Left kidney (tissue), 2 donors: ENCODE measurements around the gene HTR4. TPM values are rescaled to one million over a fixed set of nuclear protein-coding genes. Genes with fewer than 3 reads are reported as not detected.
A peak's percentile ranks its signal among the peaks of the same experiment; 100 is the strongest.
"Not testable (repeated sequence)": the region's sequence is repeated elsewhere in the genome, so short reads cannot be mapped to it uniquely, and the experiment has no call there.

Experiments used
- DNase-seq: peaks from one replicate; pipeline ENCODE4 v3.0.0-alpha.2; 2013
- polyA plus RNA-seq: library from polyadenylated mRNA; unstranded; fragments of 120-200 nt; gene quantifications from one replicate; pipeline ENCODE4 v1.2.1, GENCODE V29; 2013; ENCODE audit not compliant: insufficient read length

HTR4 gene
- polyA plus RNA-seq, 1 donor: not detected

GRCh38 chr5:148477429-148477828 is 176.9 kb downstream of the HTR4 start:
- DNase-seq: no peak

DNA sequence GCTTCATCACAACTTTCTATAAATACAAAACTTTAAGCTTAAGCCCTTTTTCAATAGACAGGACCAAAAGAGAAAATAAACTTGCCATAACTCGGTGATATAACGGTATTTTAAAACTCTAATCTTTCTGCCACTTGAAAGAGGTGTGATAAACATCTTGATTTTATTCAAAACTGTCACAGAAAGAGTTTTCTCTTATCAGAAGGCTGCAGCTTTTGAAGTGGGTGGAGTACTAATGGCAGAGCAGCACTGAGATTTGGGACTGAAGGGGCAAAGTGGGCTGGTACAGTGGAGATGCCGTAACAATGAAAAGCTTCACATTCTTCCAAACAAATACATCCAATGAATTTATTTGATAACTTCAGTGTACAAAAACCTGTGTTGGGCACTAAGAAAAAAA is 178.0 kb downstream of the HTR4 start:
- DNase-seq: no peak

- no peak for DNase-seq
Measured at GRCh38 chr5:148474025-148474511, 180.3 kb downstream of the HTR4 start.

GRCh38 chr5:148471379-148471778 is 182.9 kb downstream of the HTR4 start:
- DNase-seq: no peak

DNA sequence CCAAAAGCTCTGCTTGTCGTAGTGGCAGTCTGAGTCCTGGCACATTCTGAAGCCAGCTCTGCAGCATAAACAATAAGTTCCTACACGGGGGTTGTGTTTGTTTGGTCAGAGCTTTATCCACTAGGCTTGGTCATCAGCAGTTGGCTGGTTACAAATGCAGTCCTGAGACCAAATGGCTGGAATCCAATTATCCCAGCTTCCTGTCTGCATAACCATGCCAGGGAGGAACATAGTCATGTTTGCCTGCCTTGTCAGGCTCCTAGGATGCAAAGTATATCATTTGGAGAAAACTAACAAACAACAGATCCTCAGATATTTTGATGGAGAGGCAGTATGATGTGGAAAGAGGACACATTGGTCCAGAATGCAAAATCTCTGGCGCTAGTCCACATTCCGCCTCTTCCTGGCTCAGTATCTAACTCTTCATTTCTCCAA is 184.8 kb downstream of the HTR4 start:
- DNase-seq: no peak

DNA sequence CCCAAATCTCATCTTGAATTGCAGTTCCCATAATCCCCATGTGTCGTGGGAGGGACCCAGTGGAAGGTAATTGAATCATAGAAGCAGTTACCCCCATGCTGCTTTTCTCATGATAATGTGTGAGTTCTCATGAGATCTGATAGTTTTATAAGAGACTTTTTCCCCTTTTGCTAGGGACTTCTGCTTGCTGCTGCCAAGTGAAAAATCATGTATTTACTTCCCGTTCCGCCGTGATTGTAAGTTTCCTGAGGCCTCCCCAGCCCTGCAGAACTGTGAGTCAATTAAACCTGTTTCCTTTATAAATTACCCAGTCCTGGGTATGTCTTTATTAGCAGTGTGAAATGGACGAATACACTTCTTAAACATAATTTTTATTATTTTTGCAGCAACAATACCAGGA is 185.6 kb downstream of the HTR4 start:
- not testable (repeated sequence) for DNase-seq

- no peak for DNase-seq
Measured at GRCh38 chr5:148467958-148468357, 186.4 kb downstream of the HTR4 start.

GRCh38 chr5:148466236-148466580 is 188.1 kb downstream of the HTR4 start:
- no peak for DNase-seq

GRCh38 chr5:148465381-148466235 is 188.7 kb downstream of the HTR4 start:
- no peak for DNase-seq

GRCh38 chr5:148459669-148460068 is 194.7 kb downstream of the HTR4 start:
- DNase-seq: no peak

DNA sequence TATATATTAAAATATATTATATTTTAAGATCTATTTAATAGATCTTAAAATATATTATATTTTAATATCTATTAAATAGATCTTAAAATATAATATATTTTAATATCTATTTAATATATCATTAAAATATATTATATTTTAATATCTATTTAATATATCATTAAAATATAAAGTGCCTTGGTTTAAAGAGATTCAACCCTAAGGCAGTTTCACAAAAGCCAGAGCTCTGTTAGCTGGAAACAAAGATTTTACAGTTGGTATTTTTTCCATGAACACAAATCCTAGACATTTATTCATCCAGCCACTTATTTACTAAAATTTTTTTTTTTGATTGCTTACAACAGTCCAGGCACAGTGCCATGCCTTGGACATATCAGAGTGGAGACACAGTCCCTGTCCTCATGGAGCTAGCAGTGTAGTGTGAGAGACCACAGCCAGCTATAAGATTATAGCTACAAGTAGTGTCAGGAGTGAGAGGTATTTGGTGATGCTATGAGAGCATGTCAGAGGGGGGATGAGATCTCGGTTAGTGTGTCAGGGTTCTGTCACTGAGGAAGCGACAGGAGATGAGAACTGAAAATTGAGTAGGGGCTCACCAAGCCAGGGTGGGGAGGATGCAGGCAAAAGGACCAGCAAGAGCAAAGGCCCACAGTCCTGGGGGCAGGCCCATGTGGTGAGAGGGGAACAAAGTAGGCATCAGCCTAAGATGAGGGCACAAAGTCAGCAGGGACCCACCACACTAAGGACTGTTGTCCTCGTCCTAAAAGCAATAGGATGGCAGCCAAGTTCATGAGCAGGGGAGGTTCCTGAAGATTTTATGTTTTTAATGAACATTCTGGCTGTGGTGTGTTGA is 196.1 kb downstream of the HTR4 start:
- DNase-seq: no peak

- DNase-seq: peak; percentile 21
Measured at GRCh38 chr5:148457183-148457620, 197.1 kb downstream of the HTR4 start.

- DNase-seq: no peak
Measured at GRCh38 chr5:148455185-148455584, 199.1 kb downstream of the HTR4 start.

- DNase-seq: no peak
Measured at GRCh38 chr5:148454576-148454975, 199.8 kb downstream of the HTR4 start.

- no peak for DNase-seq
Measured at GRCh38 chr5:148452499-148453193, 201.7 kb downstream of the HTR4 start.

DNA sequence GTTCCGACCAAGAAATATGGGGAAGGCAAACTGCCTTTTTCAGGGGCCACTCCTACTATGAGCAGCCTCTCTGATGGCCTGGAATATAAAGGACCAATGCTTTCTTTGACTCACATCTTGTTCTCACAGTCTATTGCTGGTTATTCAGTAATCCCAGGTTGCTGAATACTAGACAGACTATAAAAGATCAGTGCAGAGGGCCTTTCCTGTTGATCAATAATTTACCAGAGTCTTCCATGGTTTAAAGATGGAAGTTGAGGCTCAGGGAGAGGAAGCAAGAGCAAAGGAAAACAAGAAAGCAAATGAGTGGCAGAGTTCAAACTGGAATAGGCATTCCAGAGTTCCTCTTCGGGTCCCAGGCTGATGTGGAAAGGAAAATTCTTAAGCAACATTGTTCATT is 207.7 kb downstream of the HTR4 start:
- DNase-seq: peak; percentile 17

DNA sequence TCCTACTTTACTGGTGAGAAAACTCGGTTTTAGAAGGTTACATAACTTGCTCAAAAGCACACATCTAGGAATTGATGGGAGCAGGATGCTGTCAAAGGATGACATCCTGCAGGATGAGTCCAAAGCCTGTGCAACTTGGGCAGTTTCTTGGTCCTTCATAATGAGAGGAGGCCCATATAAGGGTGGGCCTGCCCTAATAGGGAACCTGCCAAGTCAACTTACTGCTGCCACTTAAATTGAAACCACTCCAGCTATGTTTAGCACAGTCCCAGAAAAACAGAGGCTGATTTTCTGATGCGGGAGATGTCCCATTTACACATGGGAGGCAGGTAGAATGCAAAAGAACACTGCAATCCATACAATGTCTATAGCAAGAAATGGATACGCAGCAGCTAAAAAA is 208.7 kb downstream of the HTR4 start:
- DNase-seq: no peak

GRCh38 chr5:148443998-148444397 is 210.3 kb downstream of the HTR4 start:
- DNase-seq: peak; percentile 69

GRCh38 chr5:148443241-148443640 is 211.1 kb downstream of the HTR4 start:
- DNase-seq: no peak

GRCh38 chr5:148438933-148439332 is 215.4 kb downstream of the HTR4 start:
- no peak for DNase-seq

DNA sequence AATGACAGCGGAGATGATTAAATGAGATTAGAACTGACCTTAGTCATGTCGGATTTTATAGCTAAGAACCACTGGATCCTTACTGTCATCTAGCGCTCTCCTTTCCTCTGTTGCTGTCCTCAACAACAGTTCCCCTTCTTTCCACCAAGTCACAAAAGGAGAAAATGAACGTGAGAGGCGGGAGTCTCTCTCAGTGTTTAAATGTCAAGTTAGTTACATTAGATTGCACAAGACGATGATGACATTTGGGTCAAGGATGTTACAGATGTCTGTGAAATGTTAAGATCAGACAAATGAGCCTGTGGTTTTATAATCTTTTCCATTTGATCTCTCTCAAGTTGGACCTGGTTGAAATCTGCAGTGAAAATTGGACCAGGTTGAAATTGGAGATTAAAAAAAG is 217.1 kb downstream of the HTR4 start:
- no peak for DNase-seq

GRCh38 chr5:148436029-148436428 is 218.3 kb downstream of the HTR4 start:
- no peak for DNase-seq
